Smooth muscle cell (in vitro differentiated cells): ENCODE measurements around the gene TLCD5. TPM values are rescaled to one million over a fixed set of nuclear protein-coding genes. Genes with fewer than 3 reads are reported as not detected.

Source experiments
- DNase-seq: peaks from one replicate; lab custom pipeline; 2025; ENCODE audit not compliant: unreplicated experiment; lab: John Stamatoyannopoulos, UW
- H2AFZ ChIP-seq: fragments of 200-600 bp; sonication (generic); 2 replicates; pipeline ENCODE4 v1.6.0; 2016; ENCODE audit warnings: antibody characterized with exemption, low read depth, mild to moderate bottlenecking
- H3F3A ChIP-seq: fragments of 200-600 bp; sonication (generic); 2 replicates; pipeline ENCODE4 v1.6.0; 2017; ENCODE audit warnings: antibody characterized with exemption, low read depth
- H3K27ac ChIP-seq: fragments of 200-600 bp; sonication (generic); 2 replicates; pipeline ENCODE4 v1.5.1; 2016; ENCODE audit warnings: low read depth, mild to moderate bottlenecking
- H3K27me3 ChIP-seq: fragments of 200-600 bp; sonication (generic); 2 replicates; pipeline ENCODE4 v1.6.1; 2016; ENCODE audit warnings: low read depth, mild to moderate bottlenecking
- H3K36me3 ChIP-seq: fragments of 200-600 bp; sonication (generic); 2 replicates; pipeline ENCODE4 v1.5.1; 2016; ENCODE audit warnings: low read depth
- H3K4me1 ChIP-seq: fragments of 200-600 bp; sonication (generic); 2 replicates; pipeline ENCODE4 v1.5.1; 2016; ENCODE audit warnings: low read depth
- H3K4me2 ChIP-seq: fragments of 200-600 bp; sonication (generic); 2 replicates; pipeline ENCODE4 v1.6.0; 2016; ENCODE audit warnings: mild to moderate bottlenecking
- H3K4me3 ChIP-seq: fragments of 200-600 bp; sonication (generic); 2 replicates; pipeline ENCODE4 v1.5.1; 2016; ENCODE audit warnings: mild to moderate bottlenecking
- H3K79me2 ChIP-seq: fragments of 200-600 bp; sonication (generic); 2 replicates; pipeline ENCODE4 v1.6.0; 2016; ENCODE audit warnings: low read depth, mild to moderate bottlenecking
- H3K9ac ChIP-seq: fragments of 200-600 bp; sonication (generic); 2 replicates; pipeline ENCODE4 v1.6.0; 2016; ENCODE audit warnings: low read depth
- H3K9me3 ChIP-seq: fragments of 200-600 bp; sonication (generic); replicated peaks from 2 replicates; pipeline ENCODE4 v1.5.1; 2016; ENCODE audit warnings: low read depth
- H4K20me1 ChIP-seq: fragments of 200-600 bp; sonication (generic); 2 replicates; pipeline ENCODE4 v1.6.0; 2016; ENCODE audit warnings: low read depth
- CTCF ChIP-seq: fragments of 200-600 bp; sonication (generic); IDR thresholded peaks from 2 replicates; pipeline ENCODE4 v1.5.1; 2017; ENCODE audit warnings: borderline replicate concordance, mild to moderate bottlenecking, antibody characterized with exemption; ENCODE audit not compliant: insufficient read depth, poor library complexity, severe bottlenecking
- WGBS: methylation state at CpG from one replicate; pipeline ENCODE4 v1.1.7; 2016; ENCODE audit warnings: low lambda C conversion rate; 5-methylcytosine and 5-hydroxymethylcytosine counted together
- polyA plus RNA-seq: library from polyadenylated mRNA; unstranded; fragments of >200 nt; fragmentation: Nextera tagmentation; extraction: Ambion mirVana; gene quantifications from 2 replicates; pipeline ENCODE4 v1.2.1, GENCODE V29; 2016
- total RNA-seq: library from RNA; depleted of rRNA; stranded (reverse); fragments of >200 nt; gene quantifications from 2 replicates; pipeline ENCODE4 v1.2.3, GENCODE V29; 2014

The TLCD5 gene
- total and polyA plus RNA-seq, 2 experiments from 2014 or later = 6.0 to 6.6 TPM

GRCh38 chr11:120339394-120339890 lies 14.3 kb downstream of the TLCD5 start:
- no peaks in the 10 kb centered on the region for H3K36me3 ChIP-seq
- 16% methylated on average over 6 of the region's 6 CpGs for WGBS
- no peak for DNase-seq
- peaks cover 56% of the 10 kb centered on the region for H3K4me1 ChIP-seq
- peak overlapping the region; percentile 98 for H3K4me2 ChIP-seq
- H2AFZ ChIP-seq = no peak overlapping the region
- peaks cover 23% of the 10 kb centered on the region for H3F3A ChIP-seq
- peak overlapping the region; percentile 89 for H3K9ac ChIP-seq
- H3K4me3 ChIP-seq = peak overlapping the region; percentile 91
- no peaks in the 10 kb centered on the region for H3K9me3 ChIP-seq
- peak overlapping the region; percentile 54 for H3K27ac ChIP-seq
- H4K20me1 ChIP-seq = peaks cover 78% of the 10 kb centered on the region
- H3K79me2 ChIP-seq = peaks cover 80% of the 10 kb centered on the region
- H3K27me3 ChIP-seq = no peaks in the 10 kb centered on the region
- TF ChIP-seq CTCF = no peak

- Histone ChIP-seq H3K4me3 (peak overlapping the region; percentile 91), H3K79me2 (peaks cover 91% of the 10 kb centered on the region), H3K9ac (no peak overlapping the region), H3F3A (peaks cover 17% of the 10 kb centered on the region), H3K4me2 (peak overlapping the region; percentile 98), H3K27me3 (no peaks in the 10 kb centered on the region), H3K4me1 (peaks cover 52% of the 10 kb centered on the region), H3K27ac (peak overlapping the region; percentile 54), H3K36me3 (no peaks in the 10 kb centered on the region), H3K9me3 (no peaks in the 10 kb centered on the region), H2AFZ (no peak overlapping the region), H4K20me1 (peaks cover 89% of the 10 kb centered on the region)
- no peak for DNase-seq
- TF ChIP-seq CTCF = no peak
- 55% methylated on average over 2 of the region's 2 CpGs for whole genome bisulfite sequencing
Observed at GRCh38 chr11:120340529-120340928, 15.4 kb downstream of the TLCD5 start.

GRCh38 chr11:120342226-120342625 lies 17.1 kb downstream of the TLCD5 start:
- H3F3A ChIP-seq = peaks cover 14% of the 10 kb centered on the region

More at GRCh38 chr11:120342226-120342625, 17.1 kb downstream of the TLCD5 start:
- H2AFZ ChIP-seq = no peak overlapping the region
- no peak overlapping the region for H3K27ac ChIP-seq
- DNase-seq = no peak
- H3K4me3 ChIP-seq = no peak overlapping the region
- TF ChIP-seq CTCF = no peak
- H3K4me2 ChIP-seq = peak overlapping the region; percentile 98
- peaks cover 100% of the 10 kb centered on the region for H4K20me1 ChIP-seq
- no peaks in the 10 kb centered on the region for H3K27me3 ChIP-seq
- peaks cover 100% of the 10 kb centered on the region for H3K79me2 ChIP-seq
- H3K9ac ChIP-seq = no peak overlapping the region
- H3K9me3 ChIP-seq = no peaks in the 10 kb centered on the region
- H3K36me3 ChIP-seq = no peaks in the 10 kb centered on the region
- WGBS = 82% methylated on average over 3 of the region's 3 CpGs
- H3K4me1 ChIP-seq = peaks cover 51% of the 10 kb centered on the region
